GM12801 (cell line): Measurements from ENCODE around the gene IP6K1.

Source experiments
- CTCF ChIP-seq: IDR thresholded peaks from one replicate; pipeline ENCODE4 v1.5.1; 2011; ENCODE audit warnings: control low read depth; ENCODE audit not compliant: insufficient read length; ENCODE audit errors: extremely low read depth

The IP6K1 gene

DNA sequence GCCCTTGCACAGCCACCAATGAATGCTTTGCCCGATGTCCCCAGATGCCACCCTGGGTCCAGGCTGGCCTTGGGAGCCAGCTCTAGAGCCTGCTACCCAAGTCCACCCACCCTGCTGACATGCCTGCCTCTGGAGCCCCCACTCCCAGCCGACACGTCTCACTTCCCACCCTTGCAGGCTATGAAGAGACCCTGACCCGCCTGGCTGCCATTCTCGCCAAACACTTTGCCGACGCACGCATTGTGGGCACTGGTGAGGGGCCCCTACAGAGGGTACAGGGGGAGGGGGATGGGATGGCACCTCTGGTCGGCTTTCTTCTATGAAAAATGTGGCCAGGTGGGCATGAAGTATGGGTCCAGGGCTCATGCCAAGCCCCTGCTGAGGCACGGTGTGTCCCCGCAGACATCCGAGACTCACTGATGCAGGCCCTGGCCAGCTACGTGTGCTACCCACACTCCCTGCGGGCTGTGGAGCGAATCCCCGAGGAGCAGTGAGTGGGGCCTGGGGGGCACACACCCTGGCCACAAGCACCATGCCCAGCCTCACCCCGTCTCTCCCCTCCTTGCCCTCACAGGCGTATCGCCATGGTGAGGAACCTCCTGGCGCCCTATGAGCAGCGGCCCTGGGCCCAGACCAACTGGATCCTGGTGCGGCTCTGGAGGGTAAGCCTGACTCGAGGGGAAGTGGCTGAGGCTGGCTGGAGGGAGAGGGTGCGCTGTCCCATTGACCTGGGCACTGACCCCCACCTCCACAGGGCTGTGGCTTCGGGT, 72.8 kb downstream of the IP6K1 start:
- no peak for TF ChIP-seq CTCF

GRCh38 chr3:49712631-49713317, 73.6 kb downstream of the IP6K1 start:
- TF ChIP-seq CTCF = no peak

GRCh38 chr3:49712166-49712565, 74.2 kb downstream of the IP6K1 start:
- no peak for TF ChIP-seq CTCF

- no peak for TF ChIP-seq CTCF
Measured at GRCh38 chr3:49711489-49711888, 74.9 kb downstream of the IP6K1 start.

DNA sequence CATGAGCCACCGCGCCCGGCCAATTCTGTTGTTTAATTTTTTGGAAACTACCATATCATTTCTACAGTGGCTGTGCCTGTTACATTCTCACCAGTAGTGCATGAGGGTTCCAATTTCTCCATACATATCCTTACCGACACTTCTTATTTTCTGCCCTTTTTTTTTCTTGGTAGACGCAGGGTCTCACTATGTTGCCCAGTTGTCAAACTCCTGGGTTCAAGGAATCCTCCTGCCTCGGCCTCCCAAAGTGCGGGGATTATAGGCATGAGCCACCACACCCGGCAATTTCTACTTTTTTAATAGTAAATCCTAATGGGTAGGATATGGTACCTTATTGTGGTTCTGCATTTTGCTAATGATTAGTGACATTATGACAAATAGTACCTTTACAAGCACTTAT, 76.5 kb downstream of the IP6K1 start:
- TF ChIP-seq CTCF = no peak

- no peak for TF ChIP-seq CTCF
Measured at GRCh38 chr3:49707113-49707480, 79.2 kb downstream of the IP6K1 start.

GRCh38 chr3:49706456-49707112, 79.8 kb downstream of the IP6K1 start:
- TF ChIP-seq CTCF = no peak
